Mesendoderm (in vitro differentiated cells): Measurements from ENCODE around the gene PPARGC1A.

ENCODE experiments used
- DNase-seq: peaks from one replicate; pipeline ENCODE4 v3.0.0; 2013
- H2AK5ac ChIP-seq: 2 replicates; pipeline ENCODE4 v1.6.1; 2013; ENCODE audit warnings: low read length, inconsistent platforms
- H2BK120ac ChIP-seq: 2 replicates; pipeline ENCODE4 v1.6.1; 2013; ENCODE audit warnings: low read depth, mild to moderate bottlenecking, low read length, moderate library complexity, mixed read lengths
- H2BK15ac ChIP-seq: replicated peaks from 2 replicates; pipeline ENCODE4 v1.6.1; 2013; ENCODE audit warnings: low read depth, mild to moderate bottlenecking, moderate library complexity
- H2BK5ac ChIP-seq: 2 replicates; pipeline ENCODE4 v1.6.1; 2013; ENCODE audit warnings: low read length, inconsistent platforms
- H3K18ac ChIP-seq: 2 replicates; pipeline ENCODE4 v1.6.1; 2013; ENCODE audit warnings: mild to moderate bottlenecking, low read length, mixed read lengths
- H3K23ac ChIP-seq: one replicate; pipeline ENCODE4 v1.6.1; 2013; ENCODE audit warnings: low read length
- H3K27ac ChIP-seq: 2 replicates; pipeline ENCODE4 v1.5.1; 2013; ENCODE audit warnings: low read depth, mild to moderate bottlenecking, inconsistent platforms, low read length, moderate library complexity
- H3K27me3 ChIP-seq: 2 replicates; pipeline ENCODE4 v1.6.1; 2013; ENCODE audit warnings: low read length, control low read depth, mild to moderate bottlenecking, inconsistent platforms; ENCODE audit not compliant: insufficient read depth, poor library complexity
- H3K36me3 ChIP-seq: 2 replicates; pipeline ENCODE4 v1.6.1; 2013; ENCODE audit warnings: low read length, inconsistent platforms; ENCODE audit not compliant: control insufficient read depth, insufficient read depth
- H3K4ac ChIP-seq: one replicate; pipeline ENCODE4 v1.6.1; 2013; ENCODE audit warnings: low read depth, mild to moderate bottlenecking, low read length, moderate library complexity
- H3K4me1 ChIP-seq: 2 replicates; pipeline ENCODE4 v1.6.1; 2013; ENCODE audit warnings: low read depth, low read length, inconsistent platforms; ENCODE audit not compliant: control insufficient read depth
- H3K4me2 ChIP-seq: 2 replicates; pipeline ENCODE4 v1.6.1; 2013; ENCODE audit warnings: low read length
- H3K4me3 ChIP-seq: 2 replicates; pipeline ENCODE4 v1.5.1; 2013; ENCODE audit warnings: mild to moderate bottlenecking, low read length
- H3K56ac ChIP-seq: one replicate; pipeline ENCODE4 v1.6.1; 2013; ENCODE audit warnings: low read length
- H3K79me1 ChIP-seq: 2 replicates; pipeline ENCODE4 v1.6.1; 2013; ENCODE audit warnings: low read length, inconsistent platforms
- H3K79me2 ChIP-seq: 2 replicates; pipeline ENCODE4 v1.6.1; 2013; ENCODE audit warnings: mild to moderate bottlenecking, low read length; ENCODE audit not compliant: control insufficient read depth, insufficient read depth
- H3K9ac ChIP-seq: 2 replicates; pipeline ENCODE4 v1.6.1; 2013; ENCODE audit warnings: low read length, inconsistent platforms
- H4K5ac ChIP-seq: one replicate; pipeline ENCODE4 v1.6.1; 2013; ENCODE audit warnings: low read length
- H4K8ac ChIP-seq: one replicate; pipeline ENCODE4 v1.6.1; 2013; ENCODE audit warnings: low read depth, mild to moderate bottlenecking, control low read depth, low read length, moderate library complexity
- WGBS: extraction: QIAGEN DNeasy Blood & Tissue Kit; methylation state at CpG from one replicate; pipeline ENCODE4 v1.1.7; 2013; ENCODE audit warnings: low lambda C conversion rate, missing lambda C conversion rate; ENCODE audit not compliant: insufficient coverage; ENCODE audit errors: extremely low coverage; 5-methylcytosine and 5-hydroxymethylcytosine counted together

Gene PPARGC1A

DNA sequence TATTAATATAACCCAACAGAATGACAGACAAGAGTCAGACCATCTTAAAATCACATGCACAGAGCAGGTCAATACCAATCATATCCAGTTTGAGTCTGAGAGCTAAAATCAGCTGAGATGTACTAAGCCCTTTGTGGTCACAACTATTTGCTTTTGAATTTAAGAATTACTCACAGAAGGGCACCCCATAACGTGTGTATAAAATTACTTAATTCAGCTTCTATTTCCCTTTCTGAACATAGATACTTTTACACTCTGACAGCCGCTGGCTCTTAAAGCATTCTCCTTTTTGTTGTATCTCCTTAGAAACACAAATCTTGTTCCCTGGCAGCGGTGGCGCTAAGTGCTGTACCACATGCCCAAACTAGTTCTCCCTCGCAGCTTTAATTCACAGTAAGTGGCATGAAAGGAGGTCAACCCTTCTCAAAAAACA lies 14.8 kb upstream of the PPARGC1A start:
- Histone ChIP-seq H3K79me2 (no peaks in the 10 kb centered on the region), H3K4me1 (no peaks in the 10 kb centered on the region), H4K5ac (no peak overlapping the region), H3K4me2 (no peak overlapping the region), H4K8ac (no peak overlapping the region), H3K9ac (no peak overlapping the region), H2AK5ac (no peak overlapping the region), H3K4ac (no peak overlapping the region), H2BK5ac (no peak overlapping the region), H3K27ac (no peak overlapping the region), H2BK15ac (no peak overlapping the region), H3K36me3 (no peaks in the 10 kb centered on the region), H3K4me3 (no peak overlapping the region), H2BK120ac (no peak overlapping the region), H3K23ac (no peak overlapping the region), H3K27me3 (no peaks in the 10 kb centered on the region), H3K18ac (no peak overlapping the region), H3K56ac (no peak overlapping the region), H3K79me1 (no peaks in the 10 kb centered on the region)
- no CpG with 5 or more reads among the region's 5 CpGs for WGBS
- no peak for DNase-seq

DNA sequence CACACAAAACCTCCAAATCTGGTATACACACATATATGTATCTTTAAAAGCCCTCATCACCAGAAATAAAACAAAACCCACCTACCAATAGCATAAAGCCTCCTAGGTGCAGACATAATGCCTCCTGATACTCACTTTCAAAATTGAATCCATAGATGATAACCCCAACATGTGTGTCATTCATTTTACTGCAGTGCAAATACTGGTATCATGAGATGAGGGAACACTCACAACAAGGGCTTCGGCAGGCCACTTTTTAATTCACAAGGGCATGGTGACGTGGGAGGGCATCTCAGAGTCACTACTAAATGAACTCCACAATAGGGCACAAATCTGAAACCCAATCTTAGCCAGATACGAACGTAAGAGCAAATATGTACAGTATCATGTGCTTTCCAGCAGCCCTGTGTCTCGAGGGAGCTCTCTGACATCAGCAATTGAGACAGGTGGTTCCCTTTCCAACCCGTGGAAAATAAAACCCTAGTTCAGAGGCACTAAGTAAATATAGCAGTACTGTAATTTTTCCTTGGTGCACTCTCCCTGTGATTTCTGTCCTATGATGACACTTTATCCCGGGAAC lies 14.1 kb upstream of the PPARGC1A start:
- Histone ChIP-seq H2BK120ac (no peak overlapping the region), H3K4me2 (no peak overlapping the region), H3K23ac (no peak overlapping the region), H3K27ac (no peak overlapping the region), H3K79me1 (no peaks in the 10 kb centered on the region), H3K27me3 (no peaks in the 10 kb centered on the region), H4K8ac (no peak overlapping the region), H3K79me2 (no peaks in the 10 kb centered on the region), H3K9ac (no peak overlapping the region), H3K18ac (no peak overlapping the region), H2AK5ac (no peak overlapping the region), H4K5ac (no peak overlapping the region), H2BK5ac (no peak overlapping the region), H3K4me1 (no peaks in the 10 kb centered on the region), H2BK15ac (no peak overlapping the region), H3K4me3 (no peak overlapping the region), H3K56ac (no peak overlapping the region), H3K4ac (no peak overlapping the region), H3K36me3 (no peaks in the 10 kb centered on the region)
- no CpG with 5 or more reads among the region's 7 CpGs for WGBS
- DNase-seq, result no peak

DNA sequence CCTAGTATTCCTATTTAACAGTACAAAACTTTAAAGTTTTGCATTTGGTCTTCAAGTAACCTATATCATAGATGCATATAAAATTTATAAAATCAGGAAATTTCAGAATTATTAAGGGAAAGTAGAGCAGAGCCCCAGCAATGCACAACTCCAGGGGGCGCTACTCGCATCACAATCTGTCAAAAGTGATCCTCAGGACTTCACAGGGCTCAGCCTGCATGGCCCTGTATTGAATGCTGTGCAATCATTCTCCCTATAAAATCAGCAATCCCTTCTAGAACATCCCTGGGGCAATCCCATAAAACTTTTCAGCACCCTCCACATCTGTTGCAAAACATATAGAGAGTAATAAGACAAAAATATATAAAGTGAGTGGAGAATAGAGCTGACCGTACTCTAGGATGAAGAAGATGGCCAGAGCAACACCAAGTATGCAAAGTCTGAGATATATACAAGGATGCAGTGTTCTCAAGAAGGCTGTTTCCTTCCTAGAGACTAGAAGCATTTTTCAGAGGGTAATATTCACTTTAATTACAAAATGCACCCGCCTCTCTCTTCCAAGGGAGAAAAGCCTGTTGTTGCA lies 12.5 kb upstream of the PPARGC1A start:
- Histone ChIP-seq H3K18ac (no peak overlapping the region), H2BK5ac (no peak overlapping the region), H3K4me3 (no peak overlapping the region), H3K4me1 (no peaks in the 10 kb centered on the region), H3K27me3 (no peaks in the 10 kb centered on the region), H2BK120ac (no peak overlapping the region), H3K36me3 (no peaks in the 10 kb centered on the region), H3K79me2 (no peaks in the 10 kb centered on the region), H4K5ac (no peak overlapping the region), H2BK15ac (no peak overlapping the region), H3K9ac (no peak overlapping the region), H3K56ac (no peak overlapping the region), H3K23ac (no peak overlapping the region), H3K4me2 (no peak overlapping the region), H3K79me1 (no peaks in the 10 kb centered on the region), H4K8ac (no peak overlapping the region), H3K4ac (no peak overlapping the region), H3K27ac (no peak overlapping the region), H2AK5ac (no peak overlapping the region)
- WGBS, result no CpG with 5 or more reads among the region's 4 CpGs
- DNase-seq, result no peak

DNA sequence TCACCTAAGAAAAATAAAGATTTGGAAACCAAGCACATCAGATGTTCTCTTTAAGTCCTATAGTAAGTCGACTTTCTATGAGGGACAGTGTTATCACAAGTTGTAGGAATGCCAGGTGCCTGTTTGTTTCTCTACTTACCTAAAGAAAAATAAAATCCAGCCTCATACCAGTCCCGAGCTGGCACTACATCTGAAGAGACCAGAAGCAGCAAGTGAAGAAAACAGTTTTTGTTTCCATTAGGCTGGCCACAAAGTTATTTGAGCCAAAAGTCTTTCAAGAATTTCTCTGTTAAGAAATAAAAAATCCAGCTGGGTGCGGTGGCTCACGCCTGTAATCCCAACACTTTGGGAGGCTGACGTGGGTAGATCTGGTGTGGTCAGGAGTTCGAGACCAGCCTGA lies 10.8 kb upstream of the PPARGC1A start:
- H3K23ac ChIP-seq, result no peak overlapping the region
- H2BK15ac ChIP-seq, result no peak overlapping the region
- no peak overlapping the region for H3K27ac ChIP-seq
- H2BK5ac ChIP-seq, result no peak overlapping the region
- DNase-seq, result no peak
- H3K4me2 ChIP-seq, result no peak overlapping the region
- no peaks in the 10 kb centered on the region for H3K4me1 ChIP-seq
- H3K9ac ChIP-seq, result no peak overlapping the region
- no peaks in the 10 kb centered on the region for H3K36me3 ChIP-seq
- H3K56ac ChIP-seq, result no peak overlapping the region
- no peaks in the 10 kb centered on the region for H3K79me1 ChIP-seq
- no peak overlapping the region for H2BK120ac ChIP-seq
- H4K8ac ChIP-seq, result no peak overlapping the region
- H3K27me3 ChIP-seq, result no peaks in the 10 kb centered on the region
- no peak overlapping the region for H3K18ac ChIP-seq
- H3K79me2 ChIP-seq, result no peaks in the 10 kb centered on the region
- no peak overlapping the region for H2AK5ac ChIP-seq
- no peak overlapping the region for H3K4ac ChIP-seq
- no peak overlapping the region for H3K4me3 ChIP-seq
- no CpG with 5 or more reads among the region's 6 CpGs for WGBS
- no peak overlapping the region for H4K5ac ChIP-seq

DNA sequence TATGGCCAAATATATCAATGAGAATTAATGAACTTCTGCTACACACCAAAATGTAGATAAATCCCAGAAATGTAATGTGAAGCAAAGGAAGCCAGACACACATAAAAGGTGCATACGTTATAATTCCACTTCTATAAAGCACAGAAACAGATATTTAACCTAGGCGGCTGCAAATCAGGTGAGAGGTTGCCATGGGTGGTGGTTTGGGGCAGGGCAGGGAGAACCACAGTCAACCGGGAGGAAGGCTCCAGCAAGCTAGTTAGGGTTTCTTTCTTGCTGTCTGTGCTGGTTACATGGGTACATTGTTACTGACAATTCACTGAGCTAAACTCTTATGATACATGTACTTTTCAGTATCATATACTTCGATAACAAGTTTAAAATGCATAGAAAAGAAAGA lies 9.7 kb upstream of the PPARGC1A start:
- no CpG with 5 or more reads among the region's 4 CpGs for WGBS
- Histone ChIP-seq H3K4ac (no peak overlapping the region), H3K79me2 (no peaks in the 10 kb centered on the region), H3K79me1 (no peaks in the 10 kb centered on the region), H2BK120ac (no peak overlapping the region), H3K27me3 (no peaks in the 10 kb centered on the region), H2AK5ac (no peak overlapping the region), H2BK5ac (no peak overlapping the region), H3K56ac (no peak overlapping the region), H3K9ac (no peak overlapping the region), H4K5ac (no peak overlapping the region), H3K23ac (no peak overlapping the region), H3K27ac (no peak overlapping the region), H2BK15ac (no peak overlapping the region), H3K4me1 (no peaks in the 10 kb centered on the region), H4K8ac (no peak overlapping the region), H3K18ac (no peak overlapping the region), H3K36me3 (no peaks in the 10 kb centered on the region), H3K4me3 (no peak overlapping the region), H3K4me2 (no peak overlapping the region)
- no peak for DNase-seq

DNA sequence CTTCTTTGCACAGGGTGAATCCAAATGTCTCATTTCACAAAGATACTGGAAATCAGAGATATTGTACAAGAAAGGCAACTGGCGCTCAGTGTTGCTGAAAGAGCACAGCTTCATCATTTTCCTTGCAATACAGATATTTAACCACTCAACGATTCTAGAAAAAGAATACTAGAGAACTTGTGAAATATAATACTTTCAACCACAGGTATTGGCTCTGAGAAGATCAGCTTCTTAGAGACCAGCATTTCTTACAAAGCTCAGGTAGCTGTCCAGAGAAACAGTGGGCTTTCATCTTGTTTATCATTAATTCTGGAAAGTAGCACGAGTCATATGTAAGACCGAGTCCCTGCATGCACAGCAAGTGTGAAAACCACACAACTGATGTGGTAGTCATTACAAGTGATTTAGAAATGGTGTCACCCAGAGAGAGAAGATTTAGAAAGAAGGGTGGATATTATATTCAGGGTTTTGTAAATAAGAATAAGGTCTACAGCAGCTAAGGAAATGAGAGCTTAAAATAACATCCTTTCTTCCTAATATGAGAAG lies 7.8 kb upstream of the PPARGC1A start:
- H3K9ac ChIP-seq, result no peak overlapping the region
- no peak overlapping the region for H3K56ac ChIP-seq
- H3K23ac ChIP-seq, result no peak overlapping the region
- no peak overlapping the region for H4K8ac ChIP-seq
- H2BK120ac ChIP-seq, result no peak overlapping the region
- no peak overlapping the region for H3K18ac ChIP-seq
- no CpG with 5 or more reads among the region's 4 CpGs for WGBS
- H3K4me1 ChIP-seq, result no peaks in the 10 kb centered on the region
- H3K27me3 ChIP-seq, result no peaks in the 10 kb centered on the region
- no peaks in the 10 kb centered on the region for H3K36me3 ChIP-seq
- no peak for DNase-seq
- no peak overlapping the region for H3K4me3 ChIP-seq
- no peaks in the 10 kb centered on the region for H3K79me2 ChIP-seq
- H3K27ac ChIP-seq, result no peak overlapping the region
- H3K4me2 ChIP-seq, result no peak overlapping the region
- H3K79me1 ChIP-seq, result no peaks in the 10 kb centered on the region
- no peak overlapping the region for H4K5ac ChIP-seq
- no peak overlapping the region for H2AK5ac ChIP-seq
- H2BK5ac ChIP-seq, result no peak overlapping the region
- H3K4ac ChIP-seq, result no peak overlapping the region
- peak overlapping the region; percentile 19 for H2BK15ac ChIP-seq
